GM10266 (cell line): Measurements from ENCODE around the gene SGO2.

ENCODE experiments used
- DNase-seq: peaks from one replicate; pipeline ENCODE4 v3.0.0; 2012; ENCODE audit errors: extremely low spot score
- TF ChIP-seq, protein P1 (sequence below): IDR thresholded peaks from 2 replicates; pipeline ENCODE4 v1.5.1; 2012; ENCODE audit warnings: mild to moderate bottlenecking, low read depth; ENCODE audit not compliant: control insufficient read depth, insufficient read depth; ENCODE audit errors: missing control alignments

Gene SGO2

DNA sequence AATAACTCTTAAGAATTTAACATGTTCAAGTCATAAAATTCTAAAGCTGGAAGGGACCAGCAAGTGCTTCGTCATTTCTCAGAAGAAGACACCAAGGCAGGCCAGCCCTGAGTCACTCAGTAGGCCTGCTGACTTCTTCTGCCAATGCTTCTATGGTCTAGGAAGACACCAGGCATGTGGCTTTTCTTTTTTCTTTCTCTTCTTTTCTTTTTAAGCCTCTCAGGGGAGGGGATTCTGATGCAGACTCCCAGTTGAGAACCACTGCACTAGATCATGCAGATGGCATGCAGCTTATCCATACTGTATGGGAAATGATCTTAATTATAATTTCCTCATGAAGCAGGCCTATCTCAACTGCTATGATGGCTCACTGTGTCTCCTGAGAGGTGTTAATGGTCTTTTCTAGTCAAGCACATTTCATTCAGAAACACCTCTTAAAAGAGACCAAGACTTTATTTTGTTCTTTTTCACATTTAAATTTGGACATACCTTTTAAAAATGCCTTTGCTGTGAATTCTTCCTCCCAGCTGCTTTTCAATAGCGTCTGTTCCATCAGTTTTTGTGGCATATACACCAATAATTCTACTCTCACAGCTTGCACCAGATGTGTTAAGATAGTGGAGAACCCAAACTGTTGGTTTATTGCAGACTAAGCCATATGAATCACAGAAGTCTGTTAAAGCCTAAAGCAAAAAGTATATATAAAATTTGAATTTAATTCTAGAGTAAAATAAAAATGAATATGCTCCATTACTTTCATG, 27.4 kb upstream of the SGO2 start:
- DNase-seq = no peak
- TF ChIP-seq, protein P1, sequence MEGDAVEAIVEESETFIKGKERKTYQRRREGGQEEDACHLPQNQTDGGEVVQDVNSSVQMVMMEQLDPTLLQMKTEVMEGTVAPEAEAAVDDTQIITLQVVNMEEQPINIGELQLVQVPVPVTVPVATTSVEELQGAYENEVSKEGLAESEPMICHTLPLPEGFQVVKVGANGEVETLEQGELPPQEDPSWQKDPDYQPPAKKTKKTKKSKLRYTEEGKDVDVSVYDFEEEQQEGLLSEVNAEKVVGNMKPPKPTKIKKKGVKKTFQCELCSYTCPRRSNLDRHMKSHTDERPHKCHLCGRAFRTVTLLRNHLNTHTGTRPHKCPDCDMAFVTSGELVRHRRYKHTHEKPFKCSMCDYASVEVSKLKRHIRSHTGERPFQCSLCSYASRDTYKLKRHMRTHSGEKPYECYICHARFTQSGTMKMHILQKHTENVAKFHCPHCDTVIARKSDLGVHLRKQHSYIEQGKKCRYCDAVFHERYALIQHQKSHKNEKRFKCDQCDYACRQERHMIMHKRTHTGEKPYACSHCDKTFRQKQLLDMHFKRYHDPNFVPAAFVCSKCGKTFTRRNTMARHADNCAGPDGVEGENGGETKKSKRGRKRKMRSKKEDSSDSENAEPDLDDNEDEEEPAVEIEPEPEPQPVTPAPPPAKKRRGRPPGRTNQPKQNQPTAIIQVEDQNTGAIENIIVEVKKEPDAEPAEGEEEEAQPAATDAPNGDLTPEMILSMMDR = no peak

- no peak for DNase-seq
- TF ChIP-seq, protein P1 = no peak
Measured at GRCh38 chr2:200502196-200502595, 23.8 kb upstream of the SGO2 start.

GRCh38 chr2:200506679-200507078, 19.3 kb upstream of the SGO2 start:
- no peak for DNase-seq
- TF ChIP-seq, protein P1 = no peak

- TF ChIP-seq, protein P1 = no peak
- no peak for DNase-seq
Measured at GRCh38 chr2:200507179-200507578, 18.8 kb upstream of the SGO2 start.

DNA sequence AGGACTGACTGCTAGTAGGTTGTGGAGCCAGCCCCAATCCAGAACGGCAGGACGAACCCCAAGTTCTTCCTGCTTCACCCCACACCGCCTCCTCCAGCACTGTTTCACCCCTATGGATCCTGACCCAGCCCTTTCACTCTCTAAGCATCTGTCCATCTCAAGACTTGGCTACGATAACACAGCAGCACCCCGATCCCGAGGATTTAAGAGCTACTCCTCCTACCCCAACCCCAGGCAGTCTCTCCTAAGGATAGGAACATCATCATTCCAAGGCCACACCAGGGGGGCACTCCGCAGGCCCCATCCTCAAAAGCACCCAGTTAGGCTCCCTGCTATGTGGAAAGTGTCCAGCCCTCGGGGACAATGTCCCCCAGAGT, 16.8 kb upstream of the SGO2 start:
- DNase-seq = peak; percentile 37
- TF ChIP-seq, protein P1 = no peak

- TF ChIP-seq, protein P1 = peak; percentile 95
- DNase-seq = peak; percentile 97
Measured at GRCh38 chr2:200509612-200510433, 16.2 kb upstream of the SGO2 start, which contains the start of gene KCTD18. KCTD18 (minus strand) TSS chr2:200510068; CDS start chr2:200507016, 3,052 bp downstream.

DNA sequence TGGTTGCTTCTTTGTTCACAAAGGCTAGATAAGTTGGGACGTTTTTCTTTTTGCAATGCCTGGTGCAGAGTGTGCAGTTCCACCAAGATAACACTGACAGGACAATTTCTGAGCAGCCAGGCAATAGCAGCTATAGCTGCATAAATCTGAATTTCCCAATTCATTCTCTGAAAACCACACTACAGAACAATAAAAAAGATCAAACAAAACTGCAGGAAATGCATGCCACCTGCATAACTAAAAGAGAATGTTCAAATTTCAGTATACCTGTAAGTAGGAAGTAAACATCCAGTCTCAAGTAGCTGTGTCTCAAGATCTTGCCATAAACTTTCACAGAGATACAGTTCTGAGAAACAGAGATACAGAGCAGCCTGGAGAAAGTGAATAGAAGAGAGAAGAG, 10.9 kb upstream of the SGO2 start:
- DNase-seq = no peak
- TF ChIP-seq, protein P1 = no peak
